Peyer's patch (tissue), 4 donors: Measurements from ENCODE around the gene KLC1. TPM values are rescaled to one million over a fixed set of nuclear protein-coding genes. Genes with fewer than 3 reads are reported as not detected.

Experiments used
- DNase-seq, 3 donors: peaks; one replicate each; pipeline ENCODE4 v3.0.0-alpha.2; 2017 to 2019
- H3K27ac ChIP-seq, 4 donors: fragments of 200-600 bp; sonication (generic); one replicate each; pipeline ENCODE4 v1.5.1; 2016 to 2019
- H3K27me3 ChIP-seq, 2 donors: fragments of 200-600 bp; sonication (generic); one replicate each; pipeline ENCODE4 v1.5.1; 2019
- H3K36me3 ChIP-seq, 3 donors: fragments of 200-600 bp; sonication (generic); one replicate each; pipeline ENCODE4 v1.5.1; 2016 to 2019
- H3K4me1 ChIP-seq, 4 donors: fragments of 200-600 bp; sonication (generic); one replicate each; pipeline ENCODE4 v1.5.1; 2016 to 2019
- H3K4me3 ChIP-seq, 4 donors: fragments of 200-600 bp; sonication (generic); 1 replicate in 3 of 4; 2 replicates in 1 of 4; pipeline ENCODE4 v1.5.1; 2016 to 2019; ENCODE audit warnings: mild to moderate bottlenecking in 1 of 4
- H3K9me3 ChIP-seq, 4 donors: fragments of 200-600 bp; sonication (generic); one replicate each; pipeline ENCODE4 v1.5.1; 2016 to 2019; ENCODE audit warnings: mild to moderate bottlenecking in 1 of 4
- POLR2A ChIP-seq, 2 donors: fragments of 450-650 bp; IDR thresholded peaks; one replicate each; pipeline ENCODE4 v1.5.1; 2017; ENCODE audit warnings: antibody characterized with exemption in 2 of 2, mild to moderate bottlenecking in 2 of 2, moderate library complexity in 2 of 2
- total RNA-seq, 4 donors: library from RNA; depleted of rRNA; stranded (reverse); fragments of >200 nt; gene quantifications; one replicate each; pipeline ENCODE4 v1.1.0, GENCODE V29; 2016
- TF ChIP-seq, protein P1 (sequence below), 6 experiments: fragments of 450-650 bp in 4 of 6; fragments of 200-600 bp in 2 of 6; sonication (generic) in 1 of 6; IDR thresholded peaks; one replicate each; pipeline ENCODE4 v1.5.1; 2017 to 2019; ENCODE audit warnings: antibody characterized with exemption in 6 of 6, mild to moderate bottlenecking in 3 of 6, moderate library complexity in 1 of 6

Gene KLC1
- total RNA-seq, 4 donors from 2014 or later = 125 to 361 (median 270) TPM

DNA sequence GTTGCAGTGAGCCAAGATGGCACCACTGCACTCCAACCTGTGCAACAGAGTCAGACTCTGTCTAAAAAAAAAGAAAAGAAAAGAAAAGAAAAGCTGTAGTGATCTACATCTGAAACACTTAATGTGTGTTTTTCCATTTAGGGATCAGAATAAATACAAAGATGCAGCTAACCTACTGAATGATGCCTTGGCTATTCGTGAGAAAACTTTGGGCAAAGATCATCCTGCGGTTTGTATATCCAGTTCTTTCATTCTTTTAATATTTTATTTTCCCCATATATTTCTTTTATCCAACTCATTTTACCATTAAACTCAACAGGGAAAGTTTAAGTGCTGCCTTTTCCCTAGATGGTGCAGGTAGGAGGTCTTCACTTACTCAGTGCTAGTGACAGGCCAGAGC lies 40.4 kb downstream of the KLC1 start:
- H3K4me1 ChIP-seq = no peaks in the 10 kb centered on the region
- no peak overlapping the region for H3K27ac ChIP-seq
- TF ChIP-seq, protein P1, sequence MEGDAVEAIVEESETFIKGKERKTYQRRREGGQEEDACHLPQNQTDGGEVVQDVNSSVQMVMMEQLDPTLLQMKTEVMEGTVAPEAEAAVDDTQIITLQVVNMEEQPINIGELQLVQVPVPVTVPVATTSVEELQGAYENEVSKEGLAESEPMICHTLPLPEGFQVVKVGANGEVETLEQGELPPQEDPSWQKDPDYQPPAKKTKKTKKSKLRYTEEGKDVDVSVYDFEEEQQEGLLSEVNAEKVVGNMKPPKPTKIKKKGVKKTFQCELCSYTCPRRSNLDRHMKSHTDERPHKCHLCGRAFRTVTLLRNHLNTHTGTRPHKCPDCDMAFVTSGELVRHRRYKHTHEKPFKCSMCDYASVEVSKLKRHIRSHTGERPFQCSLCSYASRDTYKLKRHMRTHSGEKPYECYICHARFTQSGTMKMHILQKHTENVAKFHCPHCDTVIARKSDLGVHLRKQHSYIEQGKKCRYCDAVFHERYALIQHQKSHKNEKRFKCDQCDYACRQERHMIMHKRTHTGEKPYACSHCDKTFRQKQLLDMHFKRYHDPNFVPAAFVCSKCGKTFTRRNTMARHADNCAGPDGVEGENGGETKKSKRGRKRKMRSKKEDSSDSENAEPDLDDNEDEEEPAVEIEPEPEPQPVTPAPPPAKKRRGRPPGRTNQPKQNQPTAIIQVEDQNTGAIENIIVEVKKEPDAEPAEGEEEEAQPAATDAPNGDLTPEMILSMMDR (IDR thresholded peaks at IDR 0.05) = no peak
- TF ChIP-seq POLR2A (IDR thresholded peaks at IDR 0.05) = no peak
- H3K36me3 ChIP-seq = peaks cover 0 to 89% (median 0%) of the 10 kb centered on the region in 3 donors
- no peak overlapping the region for H3K4me3 ChIP-seq
- H3K27me3 ChIP-seq = no peaks in the 10 kb centered on the region
- H3K9me3 ChIP-seq = no peaks in the 10 kb centered on the region
- no peak for DNase-seq

DNA sequence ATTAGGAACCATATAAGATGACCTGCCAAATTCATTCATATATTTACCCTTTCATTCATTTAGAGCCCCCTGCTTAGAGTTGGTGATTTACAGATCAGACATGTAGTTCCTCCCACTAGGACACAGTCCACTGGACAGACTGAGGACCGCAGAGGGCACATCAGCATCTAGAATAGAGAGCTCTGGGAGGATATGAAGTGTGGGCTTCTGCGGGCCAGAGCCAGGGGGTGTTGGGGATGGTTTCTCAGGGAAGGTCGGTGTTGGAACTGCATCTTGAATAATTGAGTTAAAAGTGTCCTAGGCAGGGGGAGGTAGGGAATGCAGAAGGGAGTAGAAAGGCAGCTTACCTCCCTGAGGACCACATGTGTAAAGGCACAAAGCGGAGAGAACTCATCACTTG lies 42.9 kb downstream of the KLC1 start:
- Histone ChIP-seq H3K4me3 (no peak overlapping the region), H3K27me3 (no peaks in the 10 kb centered on the region), H3K4me1 (no peaks in the 10 kb centered on the region), H3K27ac (no peak overlapping the region), H3K36me3 (peaks cover 0 to 96% (median 6%) of the 10 kb centered on the region in 3 donors), H3K9me3 (no peaks in the 10 kb centered on the region)
- no peak for TF ChIP-seq POLR2A (IDR thresholded peaks at IDR 0.05)
- TF ChIP-seq, protein P1 (IDR thresholded peaks at IDR 0.05) = no peak
- DNase-seq = no peak

DNA sequence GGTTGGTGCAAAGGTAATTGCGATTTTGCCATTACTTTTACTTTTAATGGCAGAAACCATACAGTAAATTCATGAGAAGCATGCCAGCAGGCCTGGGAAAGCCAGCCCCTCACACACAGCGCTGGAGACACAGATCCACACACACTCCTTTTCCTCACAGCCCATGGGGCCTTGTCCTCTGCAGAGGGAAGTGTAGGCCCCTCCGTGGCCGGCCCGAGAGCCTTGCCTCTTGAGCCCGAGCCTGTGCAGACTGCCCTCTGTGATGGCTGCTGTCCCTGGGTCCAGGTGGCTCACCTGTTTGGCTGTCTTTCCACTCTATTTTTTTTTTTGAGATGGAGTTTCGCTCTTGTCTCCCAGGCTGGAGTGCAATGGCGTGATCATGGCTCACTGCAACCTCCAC lies 46.9 kb downstream of the KLC1 start:
- peaks cover 0 to 100% (median 11%) of the 10 kb centered on the region in 3 donors for H3K36me3 ChIP-seq
- H3K4me3 ChIP-seq = no peak overlapping the region
- DNase-seq = no peak
- no peaks in the 10 kb centered on the region for H3K9me3 ChIP-seq
- H3K27ac ChIP-seq = no peak overlapping the region
- H3K27me3 ChIP-seq = no peaks in the 10 kb centered on the region
- no peak for TF ChIP-seq POLR2A (IDR thresholded peaks at IDR 0.05)
- TF ChIP-seq, protein P1 (IDR thresholded peaks at IDR 0.05) = no peak
- no peaks in the 10 kb centered on the region for H3K4me1 ChIP-seq

DNA sequence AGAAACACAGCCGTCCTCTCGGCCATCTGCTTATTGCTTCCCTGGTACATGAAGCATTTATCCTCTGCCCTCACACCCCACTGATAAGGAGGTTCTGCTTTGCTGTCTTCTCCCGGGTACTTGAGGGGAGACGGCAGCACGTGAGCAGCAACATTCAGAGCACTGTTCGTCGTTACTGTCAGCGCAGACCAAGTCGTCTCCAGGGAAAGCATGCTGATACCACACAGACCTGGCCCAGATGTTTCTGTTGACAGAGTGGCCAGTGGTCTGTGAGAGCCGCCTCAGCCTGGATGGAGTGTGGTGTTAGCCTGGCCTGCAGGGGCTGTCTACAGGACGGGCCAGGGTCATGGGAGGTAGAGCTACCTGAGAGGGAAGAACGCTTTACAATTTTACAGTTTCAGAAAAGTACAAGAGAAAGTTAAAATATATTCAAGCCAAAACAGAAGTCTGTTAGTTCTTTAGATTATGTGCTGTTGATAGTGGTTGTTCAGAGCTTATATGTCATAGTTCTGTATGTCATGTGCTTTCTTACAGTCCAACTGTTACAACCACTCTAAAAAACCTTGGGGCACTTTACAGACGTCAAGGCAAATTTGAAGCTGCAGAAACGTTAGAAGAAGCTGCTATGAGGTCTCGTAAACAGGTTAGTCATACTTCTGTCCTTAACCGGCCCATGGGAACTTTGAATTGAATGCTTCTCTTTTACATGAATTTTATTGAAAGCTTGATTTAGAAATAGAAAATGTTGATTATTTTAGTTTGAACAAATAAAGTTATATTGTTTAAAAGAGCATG lies 48.1 kb downstream of the KLC1 start:
- no peak for DNase-seq
- Histone ChIP-seq H3K27ac (no peak overlapping the region), H3K4me1 (no peaks in the 10 kb centered on the region), H3K27me3 (no peaks in the 10 kb centered on the region), H3K4me3 (no peak overlapping the region), H3K36me3 (peaks cover 0 to 100% (median 11%) of the 10 kb centered on the region in 3 donors), H3K9me3 (no peaks in the 10 kb centered on the region)
- no peak for TF ChIP-seq POLR2A (IDR thresholded peaks at IDR 0.05)
- TF ChIP-seq, protein P1 (IDR thresholded peaks at IDR 0.05) = no peak

DNA sequence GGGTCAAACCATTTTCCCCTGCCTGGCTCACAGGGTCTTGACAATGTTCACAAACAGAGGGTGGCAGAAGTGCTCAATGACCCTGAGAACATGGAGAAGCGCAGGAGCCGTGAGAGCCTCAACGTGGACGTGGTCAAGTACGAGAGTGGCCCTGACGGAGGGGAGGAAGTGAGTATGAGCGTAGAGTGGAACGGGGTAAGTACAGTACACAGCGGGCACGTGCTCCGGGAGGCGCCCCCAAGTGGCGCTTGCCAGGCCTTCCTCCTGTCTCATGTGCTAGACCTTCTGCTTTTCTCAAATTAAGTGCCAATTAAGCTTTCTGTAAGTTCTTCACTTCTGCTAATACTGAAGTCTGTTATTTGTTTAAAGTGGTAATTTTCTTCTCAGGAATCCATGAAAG lies 50.3 kb downstream of the KLC1 start:
- H3K9me3 ChIP-seq = no peaks in the 10 kb centered on the region
- H3K27ac ChIP-seq = no peak overlapping the region
- H3K27me3 ChIP-seq = no peaks in the 10 kb centered on the region
- H3K36me3 ChIP-seq = peaks cover 0 to 95% (median 11%) of the 10 kb centered on the region in 3 donors
- no peaks in the 10 kb centered on the region for H3K4me1 ChIP-seq
- no peak overlapping the region for H3K4me3 ChIP-seq
- no peak for TF ChIP-seq POLR2A (IDR thresholded peaks at IDR 0.05)
- TF ChIP-seq, protein P1 (IDR thresholded peaks at IDR 0.05) = peak; percentile 19 to 57 (median 41)
- peak in 2 of 3 donors; percentile 65 to 80 for DNase-seq
